ENCODE results near the gene EXOC4.

The EXOC4 gene

GRCh38 chr7:133303931-133304330 is 51.1 kb downstream of the EXOC4 start:
- Histone ChIP-seq H3K36me3 (ENCODE audit: low read depth) (peaks cover 34% of the 10 kb centered on the region), H3K4me3 (ENCODE audit: severe bottlenecking) (no peak overlapping the region), H3K9me3 (ENCODE audit: severe bottlenecking) (no peaks in the 10 kb centered on the region), H3K4me1 (ENCODE audit: insufficient read depth, poor library complexity, severe bottlenecking) (peaks cover 6% of the 10 kb centered on the region), H3K27ac (ENCODE audit: poor library complexity, severe bottlenecking) (no peak overlapping the region), H3K27me3 (ENCODE audit: insufficient read depth, poor library complexity, severe bottlenecking) (no peaks in the 10 kb centered on the region)
- ATAC-seq (ENCODE audit: low read depth): no peak
- DNase-seq (ENCODE audit: low spot score): no peak
- no peak for TF ChIP-seq CTCF (IDR thresholded peaks at IDR 0.05; ENCODE audit: poor library complexity, severe bottlenecking)

GRCh38 chr7:133309333-133309732 is 56.5 kb downstream of the EXOC4 start:
- DNase-seq (ENCODE audit: low spot score) (no peak), ATAC-seq (ENCODE audit: low read depth) (no peak)
- no peak overlapping the region for H3K27ac ChIP-seq (ENCODE audit: poor library complexity, severe bottlenecking)
- H3K4me1 ChIP-seq (ENCODE audit: insufficient read depth, poor library complexity, severe bottlenecking): no peaks in the 10 kb centered on the region
- H3K36me3 ChIP-seq (ENCODE audit: low read depth): peaks cover 41% of the 10 kb centered on the region
- H3K27me3 ChIP-seq (ENCODE audit: insufficient read depth, poor library complexity, severe bottlenecking): no peaks in the 10 kb centered on the region
- no peak for TF ChIP-seq CTCF (IDR thresholded peaks at IDR 0.05; ENCODE audit: poor library complexity, severe bottlenecking)
- H3K9me3 ChIP-seq (ENCODE audit: severe bottlenecking): no peaks in the 10 kb centered on the region
- no peak overlapping the region for H3K4me3 ChIP-seq (ENCODE audit: severe bottlenecking)

- no peak for ATAC-seq (ENCODE audit: low read depth)
- no peak overlapping the region for H3K27ac ChIP-seq (ENCODE audit: poor library complexity, severe bottlenecking)
- H3K36me3 ChIP-seq (ENCODE audit: low read depth): peaks cover 39% of the 10 kb centered on the region
- no peaks in the 10 kb centered on the region for H3K4me1 ChIP-seq (ENCODE audit: insufficient read depth, poor library complexity, severe bottlenecking)
- H3K9me3 ChIP-seq (ENCODE audit: severe bottlenecking): no peaks in the 10 kb centered on the region
- no peak for TF ChIP-seq CTCF (IDR thresholded peaks at IDR 0.05; ENCODE audit: poor library complexity, severe bottlenecking)
- DNase-seq (ENCODE audit: low spot score): no peak
- H3K27me3 ChIP-seq (ENCODE audit: insufficient read depth, poor library complexity, severe bottlenecking): no peaks in the 10 kb centered on the region
- no peak overlapping the region for H3K4me3 ChIP-seq (ENCODE audit: severe bottlenecking)
Measured at GRCh38 chr7:133310232-133310862, 57.5 kb downstream of the EXOC4 start.

GRCh38 chr7:133313575-133313974 is 60.7 kb downstream of the EXOC4 start:
- H3K4me1 ChIP-seq (ENCODE audit: insufficient read depth, poor library complexity, severe bottlenecking): no peaks in the 10 kb centered on the region
- no peak for TF ChIP-seq CTCF (IDR thresholded peaks at IDR 0.05; ENCODE audit: poor library complexity, severe bottlenecking)
- DNase-seq (ENCODE audit: low spot score): no peak
- H3K27me3 ChIP-seq (ENCODE audit: insufficient read depth, poor library complexity, severe bottlenecking): no peaks in the 10 kb centered on the region
- peaks cover 12% of the 10 kb centered on the region for H3K36me3 ChIP-seq (ENCODE audit: low read depth)
- ATAC-seq (ENCODE audit: low read depth): no peak
- H3K9me3 ChIP-seq (ENCODE audit: severe bottlenecking): no peaks in the 10 kb centered on the region
- no peak overlapping the region for H3K27ac ChIP-seq (ENCODE audit: poor library complexity, severe bottlenecking)
- H3K4me3 ChIP-seq (ENCODE audit: severe bottlenecking): no peak overlapping the region

GRCh38 chr7:133314084-133314483 is 61.2 kb downstream of the EXOC4 start:
- Histone ChIP-seq H3K4me3 (ENCODE audit: severe bottlenecking) (no peak overlapping the region), H3K27me3 (ENCODE audit: insufficient read depth, poor library complexity, severe bottlenecking) (no peaks in the 10 kb centered on the region), H3K4me1 (ENCODE audit: insufficient read depth, poor library complexity, severe bottlenecking) (no peaks in the 10 kb centered on the region), H3K27ac (ENCODE audit: poor library complexity, severe bottlenecking) (no peak overlapping the region), H3K36me3 (ENCODE audit: low read depth) (peaks cover 13% of the 10 kb centered on the region), H3K9me3 (ENCODE audit: severe bottlenecking) (no peaks in the 10 kb centered on the region)
- TF ChIP-seq CTCF (IDR thresholded peaks at IDR 0.05; ENCODE audit: poor library complexity, severe bottlenecking): no peak
- no peak for DNase-seq (ENCODE audit: low spot score)
- ATAC-seq (ENCODE audit: low read depth): no peak

Data from RWPE2 (cell line).